Measurements from ENCODE around the gene TMEM82.

The TMEM82 gene

DNA sequence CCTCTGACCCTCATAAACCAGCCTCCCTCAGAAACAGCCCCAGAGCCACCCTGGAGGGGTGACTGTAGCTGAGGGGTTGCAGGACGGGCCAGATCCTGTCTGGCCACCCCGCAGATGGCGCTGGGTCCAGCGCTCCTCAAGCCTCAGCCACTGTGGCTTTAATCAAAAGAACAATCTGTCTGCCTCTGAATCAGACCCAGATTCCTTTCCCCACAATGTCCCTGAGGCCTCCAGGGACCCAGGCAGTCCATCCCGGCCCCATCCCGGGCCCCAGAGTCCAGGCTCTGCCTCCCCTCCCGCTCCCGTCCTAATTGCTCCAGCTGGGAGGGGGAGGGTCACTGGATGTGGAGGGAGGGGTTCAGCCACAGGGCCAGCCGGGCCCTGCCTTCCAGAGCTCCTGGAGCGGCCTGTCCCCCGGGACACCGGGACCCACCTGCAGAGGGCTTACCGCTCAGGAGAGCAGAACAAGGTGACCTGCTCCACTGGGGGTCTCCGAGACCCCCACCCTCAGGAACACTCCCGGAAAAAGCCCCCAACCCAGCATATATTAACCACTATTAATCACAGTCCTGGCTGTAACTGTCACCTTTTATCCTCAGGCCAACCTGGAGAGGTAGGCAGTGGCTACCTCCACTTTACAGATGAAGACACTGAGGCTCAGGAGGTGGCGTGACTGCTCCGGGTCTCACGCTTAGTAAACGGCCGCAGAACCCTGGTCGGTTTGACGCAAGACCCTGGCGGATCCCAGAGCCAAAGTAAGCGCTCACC lies 15.5 kb downstream of the TMEM82 start:
- no peak for DNase-seq

- DNase-seq, result no peak
These were observed 16.1 kb downstream of the TMEM82 start, which contains the start of gene FBLIM1 for GRCh38 chr1:15758343-15758931. Gene FBLIM1 (plus strand): TSS chr1:15758795. CDS start chr1:15764984, 6,189 bp downstream.

GRCh38 chr1:15758953-15759661 lies 16.8 kb downstream of the TMEM82 start:
- DNase-seq, result no peak

DNA sequence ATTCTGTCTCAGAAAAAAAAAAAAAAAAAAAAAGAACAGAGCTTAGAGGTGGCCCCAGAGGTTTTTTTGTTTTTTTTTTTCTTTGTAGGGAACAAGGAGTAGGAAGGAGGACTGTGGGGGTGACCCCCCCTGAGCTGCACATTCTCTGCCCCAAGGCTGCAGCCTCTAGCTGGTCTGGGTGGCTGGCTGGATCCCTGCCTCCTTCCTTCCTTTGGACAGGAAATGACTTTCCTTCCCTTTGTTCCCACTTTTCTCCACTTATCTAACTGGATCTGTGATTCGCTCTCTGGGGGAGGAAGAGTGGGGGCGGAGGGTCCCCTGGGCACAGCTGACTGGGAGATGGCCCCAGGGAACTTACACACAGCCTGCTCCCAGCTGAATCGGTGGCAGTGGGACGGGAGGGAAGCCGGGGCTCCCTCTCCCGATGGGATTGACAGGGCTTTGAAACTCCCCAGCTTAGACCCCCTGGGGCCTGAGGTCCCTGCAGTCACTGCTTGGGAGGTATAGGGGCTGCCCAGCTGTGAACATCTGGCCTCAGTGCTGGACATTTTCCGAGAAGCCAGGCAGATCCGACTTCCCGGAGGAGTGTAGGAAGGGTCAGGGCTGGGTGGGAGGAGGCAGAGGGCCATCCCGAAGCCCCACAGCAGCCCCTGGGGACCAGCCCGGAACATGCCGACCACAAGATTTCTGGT lies 18.4 kb downstream of the TMEM82 start:
- DNase-seq, result no peak

DNA sequence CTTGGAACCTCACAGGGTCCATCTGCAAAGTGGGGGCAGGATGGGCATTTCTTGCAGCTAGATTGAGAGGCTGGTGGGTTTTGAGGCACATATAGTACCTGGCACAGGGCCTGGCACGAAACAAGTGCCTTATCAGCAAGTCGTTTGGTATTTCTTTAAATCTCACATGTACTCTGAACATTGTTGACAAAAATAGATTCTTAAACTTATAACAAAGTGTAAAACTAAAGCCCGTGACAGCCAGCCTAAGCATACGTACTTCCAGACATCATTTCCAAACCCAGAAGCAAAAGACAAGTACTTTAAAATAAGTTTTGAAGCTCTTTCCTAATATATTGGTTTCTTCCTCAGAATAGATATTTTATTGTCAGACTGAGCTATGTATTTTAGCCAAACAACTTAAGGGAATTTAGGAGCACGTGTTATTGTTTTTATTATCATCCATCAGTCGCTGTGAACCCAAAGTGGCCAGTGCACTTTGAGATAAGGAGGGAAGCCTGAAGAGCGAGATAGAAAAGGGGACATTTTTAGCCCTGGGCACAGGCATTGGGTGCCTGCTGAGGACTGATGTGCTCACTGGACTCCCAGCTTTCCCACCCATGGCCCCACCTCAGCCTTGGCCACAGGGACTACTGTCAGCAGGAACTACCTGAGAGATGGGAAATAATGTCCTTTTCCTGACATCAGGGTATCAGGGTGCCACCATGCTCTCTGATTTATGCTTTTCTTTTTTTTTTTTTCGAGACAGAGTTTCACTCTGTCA lies 19.2 kb downstream of the TMEM82 start:
- DNase-seq, result no peak

GRCh38 chr1:15762546-15762945 lies 20.2 kb downstream of the TMEM82 start:
- DNase-seq, result no peak

DNA sequence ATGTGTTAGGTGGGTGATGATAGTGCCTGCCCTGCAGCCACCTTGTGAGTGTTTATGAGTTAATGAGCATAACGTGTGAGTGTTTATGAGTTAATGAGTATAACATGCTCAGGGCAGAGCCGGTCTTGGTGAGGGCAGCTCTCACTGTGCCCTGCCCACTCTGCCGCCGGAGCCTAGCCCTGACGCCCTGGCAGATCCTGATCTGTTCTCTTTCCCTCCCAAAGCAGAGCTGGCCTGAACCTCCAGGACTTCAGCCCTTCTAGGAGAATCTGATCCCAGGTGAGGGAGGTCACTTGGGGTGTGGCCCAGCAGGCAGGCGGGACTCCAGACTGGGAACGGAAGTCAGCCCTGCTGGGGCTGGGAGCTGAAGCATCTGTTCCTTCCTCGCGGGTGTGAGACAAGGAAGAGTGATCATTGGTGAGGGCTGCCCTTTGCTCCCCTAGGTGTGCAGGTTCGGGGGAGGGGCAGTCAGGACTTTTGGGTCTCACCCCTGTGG lies 22.0 kb downstream of the TMEM82 start:
- DNase-seq, result no peak

- DNase-seq, result no peak
These were observed 22.6 kb downstream of the TMEM82 start for GRCh38 chr1:15764890-15765289.

DNA sequence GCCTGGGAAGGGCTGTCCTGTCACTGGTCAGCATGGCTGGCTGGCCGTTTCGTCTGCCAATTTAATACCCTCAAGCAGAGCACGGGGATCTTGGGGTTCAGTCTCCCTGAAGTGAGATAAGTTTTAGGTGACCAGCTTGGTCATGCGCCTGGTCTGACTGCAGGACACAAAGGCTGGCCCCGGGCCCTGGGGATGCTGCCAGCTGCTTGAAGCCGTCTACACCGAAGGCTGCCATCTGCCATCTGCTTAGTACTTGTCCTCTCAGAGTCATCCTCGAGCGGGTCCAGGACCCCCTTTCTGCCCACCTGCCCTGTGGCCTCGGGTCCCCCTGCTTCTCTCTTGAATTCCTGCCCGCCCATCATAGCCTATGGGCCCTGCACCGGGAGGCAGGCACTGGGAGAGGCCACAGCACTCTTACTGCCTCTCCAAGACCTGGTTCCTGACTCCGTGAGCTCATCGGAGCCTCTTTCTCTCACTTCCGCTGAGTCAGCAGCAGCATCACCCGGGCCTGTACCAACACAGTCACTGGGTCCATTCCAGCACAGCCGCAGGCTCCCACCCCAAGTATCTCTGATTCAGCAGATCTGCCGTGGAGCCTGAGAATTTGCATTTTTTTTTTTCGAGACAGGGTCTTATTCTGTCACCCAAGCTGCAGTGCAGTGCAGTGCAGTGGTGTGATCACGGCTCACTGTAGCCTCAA lies 23.3 kb downstream of the TMEM82 start:
- DNase-seq, result no peak

GRCh38 chr1:15767941-15768340 lies 25.6 kb downstream of the TMEM82 start:
- DNase-seq, result no peak

GRCh38 chr1:15768388-15768787 lies 26.1 kb downstream of the TMEM82 start:
- DNase-seq, result no peak

GRCh38 chr1:15770313-15770962 lies 28.1 kb downstream of the TMEM82 start:
- DNase-seq, result no peak

DNA sequence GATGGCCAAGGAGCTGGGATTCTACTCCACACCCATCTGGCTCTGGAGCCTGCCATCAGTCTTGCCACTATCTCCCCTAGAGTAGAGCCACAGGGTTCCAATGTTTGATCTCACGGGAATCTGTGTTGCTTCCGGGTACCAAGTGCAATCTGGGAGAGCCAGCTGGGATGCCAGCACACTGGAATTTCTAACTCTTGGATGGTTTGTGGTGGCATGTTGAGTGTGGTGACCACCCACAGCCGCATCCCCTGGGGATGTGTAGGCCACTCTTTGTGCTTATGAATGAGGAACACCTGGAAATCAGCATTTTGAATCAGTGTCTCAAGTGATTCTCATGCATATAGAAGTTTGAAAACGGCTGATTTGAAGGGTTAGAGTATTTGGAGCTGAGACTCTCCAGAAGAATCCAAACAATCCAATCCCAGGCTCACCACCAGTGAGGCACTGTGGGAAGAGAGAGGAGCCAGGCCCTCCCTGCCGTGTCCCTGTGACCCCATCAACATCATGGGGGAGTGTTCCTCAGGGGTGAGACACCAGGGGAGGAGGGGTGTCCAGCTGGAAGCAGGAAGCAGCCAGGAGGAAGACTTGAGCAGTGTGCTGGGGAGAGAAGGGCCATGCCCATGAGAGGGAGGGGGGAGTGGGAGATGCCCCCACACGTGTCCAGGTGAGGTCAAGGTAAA lies 29.7 kb downstream of the TMEM82 start:
- no peak for DNase-seq

DNA sequence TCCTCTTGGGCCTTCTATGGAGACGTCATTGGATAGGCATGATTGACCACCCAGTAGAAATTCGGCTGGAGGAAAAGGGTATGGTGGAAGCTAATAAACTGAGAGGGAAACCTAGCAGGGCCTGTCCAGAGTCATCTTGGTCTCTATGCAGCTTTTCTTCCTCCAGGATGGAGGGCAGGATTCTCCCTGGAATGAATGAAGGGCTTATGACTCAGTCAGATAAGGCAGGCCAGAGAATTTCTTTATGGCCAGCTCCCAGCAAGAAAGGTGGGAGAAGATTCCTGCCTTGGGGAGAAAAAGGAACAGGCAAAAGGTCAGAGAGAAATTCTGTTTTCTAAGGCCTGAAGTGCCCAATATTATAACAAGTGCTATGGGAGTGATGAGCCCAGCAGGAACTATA lies 33.4 kb downstream of the TMEM82 start:
- DNase-seq, result no peak

DNA sequence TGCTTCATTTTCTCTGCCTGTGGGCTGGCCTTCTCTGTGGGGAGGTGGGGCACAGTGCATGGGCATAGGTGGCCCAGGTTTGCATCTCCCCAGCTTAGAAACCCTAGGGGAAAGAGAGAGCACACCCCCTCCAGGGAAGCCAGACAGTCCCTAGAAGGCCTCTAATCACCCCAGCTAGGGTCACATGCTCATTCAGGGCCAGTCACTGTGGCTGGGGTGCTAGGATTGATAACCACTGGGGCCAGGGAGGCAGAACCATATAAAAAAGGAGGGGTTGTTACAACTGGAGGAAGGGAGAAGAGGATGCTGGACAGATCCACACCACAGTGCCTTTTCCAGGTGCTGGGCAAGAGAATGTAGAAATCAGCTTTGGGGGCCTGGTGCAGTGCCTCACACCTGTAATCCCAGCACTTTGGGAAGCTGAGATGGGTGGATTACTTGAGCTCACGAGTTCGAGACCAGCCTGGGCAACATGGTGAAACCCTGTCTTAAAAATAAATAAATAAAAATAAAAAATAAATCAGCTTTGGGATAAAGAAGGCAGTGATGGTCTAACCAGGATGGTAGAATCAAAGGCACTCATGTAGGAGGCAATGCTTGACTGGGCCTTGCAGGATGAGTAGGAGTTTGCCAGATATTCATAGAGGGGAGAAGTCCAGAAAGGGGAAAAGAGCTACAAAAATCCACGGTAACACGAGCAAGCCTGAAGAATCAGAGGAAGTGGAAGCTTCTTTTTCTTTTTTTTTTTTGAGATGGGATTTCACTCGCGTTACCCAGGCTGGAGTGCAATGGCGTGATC lies 35.8 kb downstream of the TMEM82 start:
- DNase-seq, result no peak

- DNase-seq, result no peak
These were observed 43.4 kb downstream of the TMEM82 start for GRCh38 chr1:15785683-15786082.

DNA sequence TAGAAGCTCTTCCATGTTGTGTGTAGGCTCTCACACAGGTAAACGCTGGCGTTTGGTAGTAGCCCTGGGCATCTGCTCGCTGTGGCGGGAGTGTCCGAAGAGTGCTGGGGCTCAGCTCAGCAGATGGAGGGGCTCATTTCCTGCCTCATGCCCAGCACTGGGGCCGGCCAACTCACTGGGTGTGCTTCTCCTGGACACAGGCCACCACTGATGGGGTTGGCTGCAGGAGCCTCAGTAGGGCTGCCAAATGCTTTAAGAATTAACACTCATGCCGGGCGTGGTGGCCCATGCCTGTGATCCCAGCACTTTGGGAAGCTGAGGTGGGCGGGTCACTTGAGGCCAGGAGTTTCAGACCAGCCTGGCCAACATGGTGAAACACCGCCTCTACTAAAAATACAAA lies 44.3 kb downstream of the TMEM82 start:
- DNase-seq, result no peak

- DNase-seq, result no peak
These were observed 46.5 kb downstream of the TMEM82 start for GRCh38 chr1:15788624-15789301.

GRCh38 chr1:15796086-15796462 lies 53.8 kb downstream of the TMEM82 start:
- DNase-seq, result no peak

All from activated CD4-positive, alpha-beta T cell treated with anti-CD3 and anti-CD28 coated beads for 1 hour (primary cell).